Chondrocyte (in vitro differentiated cells): ENCODE results near the gene MED13. TPM values are rescaled to one million over a fixed set of nuclear protein-coding genes. Genes with fewer than 3 reads are reported as not detected.
"Not testable (repeated sequence)": the region's sequence is repeated elsewhere in the genome, so short reads cannot be mapped to it uniquely, and the experiment has no call there.

Source experiments
- DNase-seq: peaks from one replicate; pipeline ENCODE4 v3.0.0; 2021; ENCODE audit warnings: mixed read lengths, low spot score
- H3K27ac Mint-ChIP-seq: one replicate; pipeline ENCODE4 v1.8.0; 2021; ENCODE audit warnings: mild to moderate bottlenecking, moderate library complexity, mixed read lengths; ENCODE audit not compliant: unreplicated experiment
- H3K27me3 Mint-ChIP-seq: 2 replicates; pipeline ENCODE4 v1.8.0; 2021; ENCODE audit warnings: low read depth, mixed read lengths
- H3K36me3 Mint-ChIP-seq: 2 replicates; pipeline ENCODE4 v1.8.0; 2021; ENCODE audit warnings: low read depth, mixed read lengths
- H3K4me1 Mint-ChIP-seq: 2 replicates; pipeline ENCODE4 v1.8.0; 2021; ENCODE audit warnings: low read depth, mild to moderate bottlenecking, mixed read lengths
- H3K4me3 Mint-ChIP-seq: one replicate; pipeline ENCODE4 v1.8.0; 2021; ENCODE audit warnings: mild to moderate bottlenecking, moderate library complexity, mixed read lengths; ENCODE audit not compliant: unreplicated experiment
- H3K9me3 Mint-ChIP-seq: 2 replicates; pipeline ENCODE4 v1.8.0; 2021; ENCODE audit warnings: low read depth, mixed read lengths
- CTCF ChIP-seq: fragments of 200-600 bp; sonication (generic); IDR thresholded peaks from 2 replicates; pipeline ENCODE4 v1.5.0; 2021; ENCODE audit warnings: antibody characterized with exemption, mild to moderate bottlenecking, moderate library complexity
- total RNA-seq: library from RNA; stranded (reverse); gene quantifications from 3 replicates; pipeline ENCODE4 v1.2.1, GENCODE V29; 2021

MED13 gene
- total RNA-seq, 1 donor from 2014 or later = 53.0 TPM

GRCh38 chr17:62001105-62001504 is 64.0 kb downstream of the MED13 start:
- Mint-ChIP-seq H3K27me3 (no peaks in the 10 kb centered on the region), H3K36me3 (peaks cover 9% of the 10 kb centered on the region), H3K9me3 (no peaks in the 10 kb centered on the region), H3K4me3 (no peak overlapping the region), H3K4me1 (peaks cover 30% of the 10 kb centered on the region), H3K27ac (no peak overlapping the region)
- no peak for DNase-seq
- no peak for TF ChIP-seq CTCF

GRCh38 chr17:62000186-62000585 is 64.9 kb downstream of the MED13 start:
- no peaks in the 10 kb centered on the region for H3K27me3 Mint-ChIP-seq
- no peak overlapping the region for H3K27ac Mint-ChIP-seq
- no peak for TF ChIP-seq CTCF

GRCh38 chr17:61998534-61998933 is 66.5 kb downstream of the MED13 start:
- H3K9me3 Mint-ChIP-seq, H3K4me3 Mint-ChIP-seq, DNase-seq, H3K36me3 Mint-ChIP-seq, H3K27me3 Mint-ChIP-seq: not testable (repeated sequence)
- Mint-ChIP-seq H3K27ac (peak overlapping the region; percentile 90), H3K4me1 (peaks cover 24% of the 10 kb centered on the region)

More at GRCh38 chr17:62000186-62000585, 64.9 kb downstream of the MED13 start:
- H3K4me3 Mint-ChIP-seq = no peak overlapping the region
- peaks cover 24% of the 10 kb centered on the region for H3K4me1 Mint-ChIP-seq
- no peak for DNase-seq
- H3K36me3 Mint-ChIP-seq = peaks cover 9% of the 10 kb centered on the region
- H3K9me3 Mint-ChIP-seq = no peaks in the 10 kb centered on the region

- no peaks in the 10 kb centered on the region for H3K9me3 Mint-ChIP-seq
- H3K27ac Mint-ChIP-seq = peak overlapping the region; percentile 47
- peaks cover 8% of the 10 kb centered on the region for H3K36me3 Mint-ChIP-seq
- no peak overlapping the region for H3K4me3 Mint-ChIP-seq
- H3K27me3 Mint-ChIP-seq = no peaks in the 10 kb centered on the region
- TF ChIP-seq CTCF = no peak
- H3K4me1 Mint-ChIP-seq = peaks cover 24% of the 10 kb centered on the region
- DNase-seq = no peak
These were observed 67.4 kb downstream of the MED13 start for GRCh38 chr17:61997664-61998063.

GRCh38 chr17:61996916-61997605 is 68.0 kb downstream of the MED13 start:
- no peaks in the 10 kb centered on the region for H3K27me3 Mint-ChIP-seq
- no peak for TF ChIP-seq CTCF
- no peak for DNase-seq
- H3K27ac Mint-ChIP-seq = peak overlapping the region; percentile 36
- H3K36me3 Mint-ChIP-seq = peaks cover 8% of the 10 kb centered on the region
- no peaks in the 10 kb centered on the region for H3K9me3 Mint-ChIP-seq
- no peak overlapping the region for H3K4me3 Mint-ChIP-seq
- H3K4me1 Mint-ChIP-seq = peaks cover 24% of the 10 kb centered on the region

- no peak overlapping the region for H3K27ac Mint-ChIP-seq
- H3K36me3 Mint-ChIP-seq = peaks cover 16% of the 10 kb centered on the region
- DNase-seq = no peak
- no peak overlapping the region for H3K4me3 Mint-ChIP-seq
- no peaks in the 10 kb centered on the region for H3K27me3 Mint-ChIP-seq
- no peaks in the 10 kb centered on the region for H3K9me3 Mint-ChIP-seq
- H3K4me1 Mint-ChIP-seq = no peaks in the 10 kb centered on the region
- no peak for TF ChIP-seq CTCF
These were observed 75.6 kb downstream of the MED13 start for GRCh38 chr17:61989509-61989908.
